HG03108 (cell line): ENCODE measurements around the gene TTI1.
"Not testable (repeated sequence)": the region's sequence is repeated elsewhere in the genome, so short reads cannot be mapped to it uniquely, and the experiment has no call there.

Experiments used
- ATAC-seq: cut with Tn5 transposase; IDR thresholded peaks from one replicate; pipeline ENCODE4 v1.9.1; 2021; ENCODE audit warnings: moderate library complexity; ENCODE audit not compliant: unreplicated experiment

Gene TTI1

DNA sequence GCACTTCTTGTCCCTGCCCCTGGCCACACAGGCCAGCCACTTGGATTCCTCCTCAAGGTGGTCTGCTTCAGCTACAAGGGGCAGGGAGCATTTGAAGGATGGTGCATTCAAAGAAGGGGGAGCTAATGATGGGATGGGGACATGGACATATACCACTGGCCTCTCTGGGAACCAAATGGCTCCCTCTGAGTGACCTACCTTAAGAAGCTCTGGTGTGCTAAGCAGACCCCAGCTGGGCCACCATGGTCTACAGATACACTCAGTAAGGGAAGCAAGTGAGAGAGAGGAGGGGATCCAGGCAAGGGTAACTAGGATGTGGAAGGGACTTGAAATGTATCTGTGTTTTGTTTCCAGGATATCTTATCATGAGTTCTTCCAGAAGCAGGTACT, 62.4 kb downstream of the TTI1 start:
- no peak for ATAC-seq

DNA sequence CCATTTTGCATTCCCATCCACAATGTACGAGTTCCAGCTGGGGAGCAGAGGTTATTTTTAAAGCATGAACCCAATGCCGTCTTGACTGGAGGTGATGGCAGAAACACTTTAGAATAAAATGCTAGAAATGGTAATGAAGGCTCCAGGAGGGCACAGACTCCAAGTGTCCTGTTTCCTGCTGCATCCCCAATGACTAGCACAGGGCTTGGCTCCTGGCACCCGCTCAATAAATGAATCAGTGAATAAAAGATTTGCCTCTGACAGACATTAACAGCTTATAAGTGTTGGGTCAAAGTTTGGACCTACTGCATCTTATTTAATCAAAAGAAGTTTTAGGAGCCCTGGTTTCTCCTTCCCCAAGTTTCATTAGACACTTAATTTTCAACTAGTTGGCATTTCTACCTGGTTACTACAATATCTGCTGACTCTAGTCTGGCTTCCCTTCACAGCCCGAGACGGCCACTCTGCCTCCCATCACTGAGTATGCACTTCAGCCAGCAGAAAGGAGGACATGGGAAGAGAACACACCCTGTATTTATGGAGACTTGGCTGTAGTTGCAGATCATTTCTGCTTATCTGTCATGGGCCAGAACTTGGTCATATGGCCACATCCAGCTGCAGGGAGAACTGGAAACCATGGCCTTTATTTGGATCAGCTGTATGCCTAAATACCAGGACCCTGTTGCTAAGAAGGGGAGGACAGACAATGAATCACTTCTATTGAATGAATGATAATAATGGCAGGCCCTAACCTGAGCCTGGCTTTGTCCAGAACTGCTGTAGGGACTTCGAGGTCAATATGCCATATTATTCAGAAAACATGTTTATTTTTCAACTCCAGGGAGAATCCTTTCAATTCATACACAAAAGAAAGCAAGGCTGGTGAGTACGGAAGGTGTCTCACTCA, 63.1 kb downstream of the TTI1 start:
- ATAC-seq: no peak

DNA sequence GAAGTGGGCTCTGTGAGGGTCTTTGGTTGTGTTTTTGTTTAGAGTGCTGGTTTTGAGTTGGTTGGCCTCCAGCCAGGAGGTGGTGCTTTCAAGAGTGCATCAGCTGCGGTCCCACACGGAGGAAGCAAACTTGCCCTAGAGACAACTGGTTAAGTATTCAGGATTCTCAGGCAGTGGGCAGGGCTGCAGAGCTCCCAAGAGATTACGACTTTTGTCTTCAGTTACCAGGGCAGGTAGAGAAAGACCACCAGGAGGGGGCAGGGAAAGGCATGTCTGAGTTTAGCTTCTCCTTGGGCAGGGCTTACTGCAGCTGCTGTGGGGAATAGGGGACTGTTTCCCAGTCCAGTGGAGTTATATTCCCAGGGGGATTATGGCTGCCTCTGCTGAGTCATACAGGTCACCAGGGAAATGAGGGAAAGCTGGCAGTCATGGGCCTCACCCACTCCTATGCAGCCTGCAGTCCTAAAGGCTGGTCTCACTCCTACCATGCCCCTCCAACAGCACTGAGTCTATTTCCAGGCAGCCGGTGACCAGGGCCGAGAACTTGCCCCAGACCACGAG, 64.3 kb downstream of the TTI1 start:
- ATAC-seq: no peak

DNA sequence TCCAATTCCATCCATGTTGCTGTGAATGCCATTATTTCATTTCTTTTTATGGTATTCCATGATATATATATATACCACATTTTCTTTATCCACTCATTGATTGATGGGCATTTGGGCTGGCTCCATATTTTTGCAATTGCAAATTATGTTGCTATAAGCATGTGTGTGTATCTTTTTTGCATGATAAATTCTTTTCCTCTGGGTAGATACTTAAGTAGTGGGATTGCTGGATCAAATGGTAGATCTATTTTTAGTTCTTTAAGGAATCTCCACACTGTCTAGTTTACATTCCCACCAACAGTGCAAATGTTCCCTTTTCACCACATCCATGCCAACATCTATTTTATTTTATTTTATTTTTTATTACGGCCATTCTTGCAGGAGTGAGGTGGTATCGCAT, 69.8 kb downstream of the TTI1 start:
- not testable (repeated sequence) for ATAC-seq

DNA sequence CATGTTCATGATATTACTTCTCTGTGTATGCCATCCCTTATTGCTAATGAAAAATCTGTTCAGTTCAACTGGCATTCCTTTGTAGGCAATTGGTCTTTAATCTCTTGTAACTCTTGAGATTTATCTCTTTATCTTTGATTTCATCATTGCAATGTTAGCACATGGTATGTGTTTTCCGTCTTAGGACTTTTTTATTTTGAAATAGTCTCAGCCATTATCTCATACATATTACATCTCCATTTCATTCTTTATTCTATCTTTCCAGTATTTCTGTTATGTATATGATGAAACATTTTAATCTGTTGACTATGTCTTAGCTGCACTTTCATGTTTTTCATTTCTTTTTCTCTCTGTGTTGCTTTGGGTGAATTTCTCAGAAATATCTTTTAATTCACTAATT, 72.2 kb downstream of the TTI1 start:
- ATAC-seq: no peak

DNA sequence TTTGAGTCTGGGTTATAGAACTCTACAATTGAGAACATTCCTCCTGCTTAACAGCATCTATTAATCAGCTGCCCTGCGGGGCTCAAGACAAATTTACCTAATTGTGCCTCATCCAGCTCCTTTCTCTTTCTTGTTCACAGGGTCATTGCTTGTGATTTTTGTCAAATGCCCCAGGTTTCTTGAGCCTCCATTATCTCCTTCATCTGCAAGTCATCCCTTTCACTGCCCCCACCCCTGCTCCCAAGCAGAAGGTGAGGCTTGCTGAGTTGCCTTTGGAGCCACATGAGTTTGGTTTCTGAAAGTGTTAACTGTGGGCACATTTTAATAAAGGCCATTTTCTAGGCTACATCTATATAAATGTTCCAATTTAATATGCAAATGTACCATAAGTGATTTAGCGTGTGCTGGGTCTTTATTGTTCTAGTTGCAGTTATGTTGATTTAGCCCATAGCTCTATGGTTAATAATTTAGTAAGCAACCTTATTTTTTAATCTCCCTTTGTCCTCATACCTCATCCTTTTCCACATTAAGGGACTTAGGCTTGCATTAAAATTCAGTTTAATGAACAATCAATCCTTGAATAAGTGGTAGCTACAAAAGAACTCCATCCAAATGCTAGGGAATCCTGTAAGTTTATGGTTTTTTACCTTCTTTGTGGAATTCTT, 74.3 kb downstream of the TTI1 start:
- no peak for ATAC-seq

DNA sequence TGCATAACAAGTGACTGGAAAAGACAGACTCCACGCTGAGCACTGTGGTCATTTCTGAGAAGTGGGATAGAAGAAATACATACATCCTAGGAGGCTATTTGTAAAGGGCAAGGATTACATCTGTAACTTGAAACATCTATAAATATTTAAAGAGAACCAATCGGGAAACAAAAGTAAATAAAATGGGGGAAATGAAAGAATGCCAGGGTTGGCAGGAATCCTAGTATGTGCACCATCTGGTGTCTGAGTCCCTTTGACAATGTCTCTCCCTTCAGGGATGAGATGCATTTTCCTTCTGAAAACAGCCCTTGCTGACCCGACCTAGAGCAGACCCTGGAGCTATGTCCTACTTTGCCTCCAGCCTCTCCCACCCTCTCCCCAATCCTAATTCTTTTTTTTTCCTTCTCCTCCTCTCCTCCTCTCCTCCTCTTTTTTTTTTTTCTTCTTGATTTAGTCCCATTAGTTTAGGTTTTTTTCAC, 77.1 kb downstream of the TTI1 start:
- no peak for ATAC-seq

DNA sequence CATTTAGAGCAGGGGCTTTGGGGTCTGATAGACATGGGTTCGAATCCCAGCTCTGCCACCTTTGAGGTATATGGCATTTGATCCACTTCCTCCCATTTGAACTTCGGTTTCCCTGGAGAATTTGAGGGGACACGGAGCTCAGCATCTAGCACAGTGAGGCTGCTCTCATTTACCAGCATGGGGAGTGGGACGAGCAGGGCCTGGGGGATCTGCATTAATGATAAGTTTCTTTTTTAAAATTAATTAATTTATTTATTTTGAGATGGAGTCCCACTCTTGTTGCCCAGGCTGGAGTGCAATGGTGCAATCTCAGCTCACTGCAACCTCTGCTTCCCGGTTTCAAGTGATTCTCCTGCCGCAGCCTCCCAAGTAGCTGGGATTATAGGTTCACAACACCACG, 77.7 kb downstream of the TTI1 start:
- no peak for ATAC-seq

DNA sequence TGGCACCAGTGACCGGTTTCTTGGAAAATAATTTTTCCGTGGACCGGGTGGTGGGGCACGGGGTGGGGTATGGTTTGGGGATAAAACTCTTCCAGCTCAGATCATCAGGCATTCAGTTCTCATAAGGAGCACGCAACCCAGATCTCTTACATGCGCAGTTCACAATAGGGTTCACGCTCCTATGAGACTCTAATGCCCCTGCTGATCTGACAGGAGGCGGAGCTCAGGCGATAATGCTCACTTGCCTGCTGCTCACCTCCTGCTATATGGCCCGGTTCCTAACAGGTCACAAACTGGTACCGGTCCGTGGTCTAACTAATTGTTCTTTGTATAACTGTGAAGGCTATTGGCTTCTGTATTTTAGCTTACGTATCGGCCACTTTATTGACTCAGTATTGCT, 78.6 kb downstream of the TTI1 start:
- ATAC-seq: no peak

DNA sequence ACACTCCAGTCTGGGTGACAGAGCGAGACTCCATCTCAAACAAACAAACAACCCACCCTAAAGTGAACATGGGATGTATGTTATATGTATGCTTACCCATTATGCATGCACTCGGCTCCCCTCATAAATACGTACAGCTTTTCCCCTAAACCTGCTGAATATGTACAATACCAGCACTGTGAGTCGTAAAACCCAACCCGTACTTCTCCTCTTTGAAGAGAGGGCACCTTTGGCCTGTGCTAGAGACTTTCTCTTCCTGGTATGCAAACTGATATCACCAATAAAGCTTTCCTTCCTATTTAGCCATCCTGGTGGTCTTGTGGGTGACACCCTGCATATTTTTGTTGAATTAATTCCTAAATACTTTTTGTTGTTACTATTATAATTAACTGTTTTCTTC, 79.1 kb downstream of the TTI1 start:
- ATAC-seq: no peak

DNA sequence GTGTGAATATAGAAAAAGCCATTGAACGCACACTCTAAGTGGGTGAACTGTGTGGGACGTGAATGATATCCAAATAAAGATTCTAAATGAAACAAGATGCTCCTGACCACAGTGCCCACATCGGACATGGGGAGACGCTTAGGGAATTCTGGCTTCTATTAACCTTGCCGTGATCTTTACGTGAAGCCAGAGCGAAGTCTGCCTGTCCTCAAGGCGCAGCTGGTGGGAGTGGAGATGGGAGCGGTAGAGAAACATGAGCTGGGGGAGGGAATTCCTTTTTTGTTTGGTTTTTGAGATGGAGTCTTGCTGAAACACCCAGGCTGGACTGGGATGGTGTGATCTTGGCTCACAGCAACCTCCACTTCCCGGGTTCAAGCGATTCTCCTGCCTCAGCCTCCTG, 84.3 kb downstream of the TTI1 start:
- no peak for ATAC-seq

DNA sequence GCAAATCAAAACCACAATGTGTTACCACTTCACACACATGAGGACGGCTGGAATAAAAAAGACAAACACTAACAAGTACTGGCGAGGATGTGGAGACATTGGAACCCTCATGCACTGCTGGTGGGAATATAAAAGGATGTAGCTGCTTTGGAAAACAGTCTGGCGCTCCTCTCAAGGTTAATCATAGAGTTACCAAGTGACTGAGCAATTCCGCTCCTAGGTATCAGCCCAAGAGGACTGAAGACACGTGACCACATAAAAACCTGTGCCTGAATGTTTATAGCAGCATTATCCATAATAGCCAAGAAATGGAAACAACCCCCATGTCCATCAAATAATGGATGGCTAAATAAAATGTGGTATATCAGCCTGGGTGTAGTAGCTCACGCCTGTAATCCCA, 85.3 kb downstream of the TTI1 start:
- ATAC-seq: no peak

DNA sequence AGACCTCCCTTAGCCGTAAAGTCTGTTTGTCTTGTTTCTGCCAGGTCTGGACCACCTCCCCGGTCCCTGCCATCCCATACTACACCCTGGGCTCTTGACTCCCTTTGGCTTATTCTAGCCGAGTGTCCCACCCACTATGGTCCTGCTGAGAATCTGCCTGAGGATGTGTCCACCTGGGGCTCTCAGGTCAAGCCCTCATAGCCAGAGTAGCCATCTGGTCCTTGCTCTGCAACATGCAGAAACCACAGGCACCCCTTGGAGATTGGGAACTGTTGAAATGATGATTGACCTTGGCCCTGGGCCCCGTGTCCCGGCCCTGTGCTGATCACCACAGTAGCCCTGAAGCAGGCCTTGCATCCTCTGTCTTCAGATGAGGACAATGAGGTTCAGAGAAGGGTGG, 86.3 kb downstream of the TTI1 start:
- ATAC-seq: no peak

DNA sequence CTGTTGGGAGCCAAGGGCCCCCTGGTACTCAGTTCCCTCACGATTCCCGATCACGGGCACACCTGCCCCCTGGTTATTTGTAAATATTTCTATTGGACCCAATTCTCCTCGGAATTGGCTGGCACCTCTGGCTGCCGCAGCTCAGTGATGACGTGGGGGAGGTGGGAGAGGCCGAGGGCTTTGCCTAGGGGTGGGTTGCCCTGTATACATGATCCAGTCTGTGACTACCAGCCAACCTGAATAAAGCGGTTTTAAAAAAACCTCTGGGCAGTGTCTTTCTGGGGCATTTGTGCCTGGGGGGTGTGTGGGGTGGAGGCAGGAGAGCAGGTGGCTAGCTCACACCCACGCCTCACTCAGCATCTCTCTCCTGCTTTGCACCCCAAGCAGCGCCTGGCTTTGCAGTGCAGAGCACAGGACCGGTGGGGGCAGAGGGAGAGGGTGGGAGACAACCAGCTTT, 88.1 kb downstream of the TTI1 start:
- no peak for ATAC-seq

DNA sequence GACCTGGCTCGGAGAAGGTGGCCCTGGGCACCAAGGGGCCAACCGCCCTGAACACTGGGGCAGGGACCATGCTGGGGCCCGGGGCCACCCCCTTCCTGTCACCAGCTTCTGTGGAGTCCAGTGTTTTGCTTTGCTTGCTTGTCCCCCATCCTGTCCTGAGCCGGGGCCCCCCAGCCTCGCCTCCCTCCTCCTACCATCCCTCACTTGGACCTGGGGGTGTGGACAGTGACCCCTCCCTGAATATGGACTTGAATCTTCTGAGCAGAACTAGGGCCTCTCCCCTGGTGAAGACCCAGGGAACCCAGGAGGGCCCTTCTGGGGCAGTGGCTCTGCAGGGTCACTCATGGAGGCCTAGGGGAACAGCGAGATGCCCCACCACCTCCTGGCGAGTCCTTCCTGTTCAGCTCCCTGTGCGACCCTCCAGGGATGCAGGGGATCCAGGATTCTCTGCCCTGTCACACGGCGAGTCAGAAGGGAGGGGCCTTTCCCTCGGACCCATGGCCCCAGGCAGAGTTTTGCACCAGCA, 88.7 kb downstream of the TTI1 start:
- ATAC-seq: no peak

DNA sequence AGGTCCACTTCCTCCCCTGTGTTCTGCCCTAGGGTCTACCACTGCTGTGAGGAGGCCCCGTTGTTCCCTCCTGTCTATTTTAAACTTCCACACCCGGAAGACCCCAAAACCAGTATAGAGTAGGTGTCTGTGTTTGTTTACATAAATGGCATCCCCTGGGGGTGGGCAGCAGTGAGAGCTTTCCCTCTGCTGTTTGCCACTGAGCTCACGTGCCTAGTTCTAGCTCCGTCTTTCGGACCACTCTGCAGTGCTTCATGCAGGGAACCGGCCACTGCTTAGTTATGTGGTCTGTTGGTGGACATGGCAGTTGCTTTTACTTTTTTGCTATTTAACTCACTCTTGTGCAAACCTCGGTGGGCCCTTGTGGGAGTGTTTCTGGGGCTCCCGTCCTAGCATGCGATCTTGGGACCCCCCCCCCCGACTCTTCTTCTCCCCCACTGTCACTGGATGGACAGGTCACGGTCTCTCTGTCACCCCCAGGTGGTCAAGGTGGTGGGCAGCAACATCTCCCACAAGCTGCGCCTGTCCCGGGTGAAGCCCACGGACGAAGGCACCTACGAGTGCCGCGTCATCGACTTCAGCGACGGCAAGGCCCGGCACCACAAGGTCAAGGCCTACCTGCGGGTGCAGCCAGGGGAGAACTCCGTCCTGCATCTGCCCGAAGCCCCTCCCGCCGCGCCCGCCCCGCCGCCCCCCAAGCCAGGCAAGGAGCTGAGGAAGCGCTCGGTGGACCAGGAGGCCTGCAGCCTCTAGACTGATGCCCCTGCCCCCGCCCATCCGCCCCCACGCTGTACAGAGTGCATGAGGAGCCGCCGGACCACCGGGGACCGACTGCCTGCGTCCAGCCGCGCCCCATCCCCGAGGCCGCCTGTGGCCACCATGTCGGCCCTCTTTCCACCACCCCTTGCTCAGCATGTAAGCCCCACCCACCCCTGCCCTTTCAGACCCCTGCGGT, 89.5 kb downstream of the TTI1 start:
- no peak for ATAC-seq

DNA sequence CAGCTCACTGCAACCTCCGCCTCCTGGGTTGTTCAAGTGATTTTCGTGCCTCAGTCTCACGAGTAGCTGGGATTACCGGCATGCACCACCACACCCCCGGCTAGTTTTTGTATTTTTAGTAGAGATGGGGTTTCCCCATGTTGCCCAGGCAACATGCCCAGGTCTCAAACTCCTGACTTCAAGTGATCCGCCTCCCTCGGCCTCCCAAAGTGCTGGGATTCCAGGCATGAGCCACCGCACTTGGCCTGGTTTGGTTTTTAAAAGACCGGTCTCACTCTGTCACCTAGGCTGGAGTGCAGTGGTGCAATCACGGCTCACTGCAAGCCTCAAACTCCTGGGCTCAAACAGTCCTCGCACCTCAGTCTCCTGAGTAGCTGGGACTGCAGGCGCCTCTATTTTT, 90.2 kb downstream of the TTI1 start:
- ATAC-seq: no peak

DNA sequence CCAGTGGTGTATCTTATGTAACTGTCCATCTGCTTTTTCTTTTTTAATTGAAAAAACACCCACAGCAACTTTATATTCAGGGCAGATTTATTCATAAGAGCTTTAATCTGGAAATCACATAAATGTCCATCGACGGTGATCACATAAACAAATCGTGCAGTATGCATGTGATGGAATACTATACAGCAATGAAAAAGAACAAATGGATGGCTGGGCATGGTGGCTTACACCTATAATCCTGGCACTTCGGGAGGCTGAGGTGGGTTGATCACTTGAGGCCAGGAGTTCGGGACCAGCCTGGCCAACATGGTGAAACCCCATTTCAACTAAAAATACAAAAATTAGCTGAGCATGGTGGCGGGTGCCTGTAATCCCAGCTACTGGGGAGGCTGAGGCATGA, 91.3 kb downstream of the TTI1 start:
- no peak for ATAC-seq

DNA sequence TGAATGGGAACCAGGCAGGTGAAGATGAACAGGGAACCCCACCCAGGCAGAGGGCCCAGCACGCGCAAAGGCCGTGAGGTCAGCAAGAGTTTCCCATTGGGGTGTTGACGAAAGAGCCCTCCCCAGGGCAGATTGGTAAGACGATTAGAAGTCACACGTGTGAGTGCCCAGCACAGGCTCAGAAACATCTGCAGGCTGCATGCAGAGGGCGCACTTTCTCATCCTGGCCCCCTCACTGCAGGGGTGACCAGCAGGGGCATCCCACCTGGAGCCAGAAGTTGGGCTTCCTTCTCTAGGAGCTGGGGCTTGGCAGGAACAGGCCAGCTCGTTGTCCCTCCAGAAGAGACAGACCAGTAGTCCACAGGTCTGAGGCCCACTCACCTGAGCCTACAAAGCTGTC, 91.9 kb downstream of the TTI1 start:
- no peak for ATAC-seq

DNA sequence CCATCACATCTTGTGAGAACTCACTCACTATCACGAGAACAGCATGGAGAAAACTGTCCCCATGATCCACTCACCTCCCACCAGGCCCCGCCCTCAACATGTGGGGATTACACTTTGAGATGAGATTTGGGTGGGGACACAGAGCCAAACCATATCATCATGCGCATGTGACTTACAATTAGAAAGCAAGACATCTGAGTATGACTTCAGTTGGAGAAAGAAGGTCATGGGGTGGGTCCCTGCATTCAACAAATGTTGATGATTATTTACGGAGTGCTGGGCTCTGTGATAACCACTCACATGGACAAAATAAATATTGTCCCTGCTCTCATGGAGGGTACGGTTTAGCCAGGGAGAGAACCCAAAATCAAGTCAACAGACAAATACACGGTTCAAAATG, 92.4 kb downstream of the TTI1 start:
- ATAC-seq: no peak
